ENCODE results near the gene LRRC38. TPM values are rescaled to one million over a fixed set of nuclear protein-coding genes. Genes with fewer than 3 reads are reported as not detected.

Gene LRRC38
- total RNA-seq, 1 donor, result not detected

DNA sequence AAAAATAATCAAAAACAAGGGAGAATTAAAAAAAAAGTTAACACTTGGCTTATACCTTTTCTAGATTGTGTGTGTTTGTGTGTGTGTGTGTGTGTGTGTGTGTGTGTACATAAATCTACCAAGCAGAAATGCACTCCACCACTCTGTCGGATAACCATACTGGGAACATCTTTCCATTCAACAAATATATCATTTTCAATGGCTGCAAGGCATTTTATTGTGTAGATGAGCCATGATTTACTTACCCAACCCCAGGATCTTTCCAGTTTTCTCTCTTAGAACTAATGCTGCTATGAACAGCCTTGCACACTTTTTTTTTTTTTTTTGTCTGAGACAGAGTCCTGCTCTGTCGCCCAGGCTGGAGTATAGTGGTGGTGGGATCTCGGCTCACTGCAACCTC is 25.8 kb downstream of the LRRC38 start:
- Histone ChIP-seq H4K20me1 (ENCODE audit: insufficient read depth, low read length) (no peaks in the 10 kb centered on the region), H3K9me3 (ENCODE audit: low read depth, low read length) (no peaks in the 10 kb centered on the region), H3K36me3 (ENCODE audit: insufficient read depth, low read length) (no peaks in the 10 kb centered on the region), H3K4me1 (ENCODE audit: insufficient read depth, low read length) (no peaks in the 10 kb centered on the region), H2AFZ (ENCODE audit: low read length) (no peak overlapping the region), H3K27me3 (ENCODE audit: insufficient read depth, low read length) (no peaks in the 10 kb centered on the region), H3K4me3 (ENCODE audit: insufficient read depth, low read length) (no peak overlapping the region), H3K4me2 (ENCODE audit: insufficient read depth, low read length) (no peak overlapping the region), H3K79me2 (ENCODE audit: insufficient read depth, low read length) (no peaks in the 10 kb centered on the region), H3K27ac (ENCODE audit: low read depth, low read length) (no peak overlapping the region)
- no peak for DNase-seq (ENCODE audit: insufficient read length, low spot score, missing footprints)
- TF ChIP-seq, protein P1, sequence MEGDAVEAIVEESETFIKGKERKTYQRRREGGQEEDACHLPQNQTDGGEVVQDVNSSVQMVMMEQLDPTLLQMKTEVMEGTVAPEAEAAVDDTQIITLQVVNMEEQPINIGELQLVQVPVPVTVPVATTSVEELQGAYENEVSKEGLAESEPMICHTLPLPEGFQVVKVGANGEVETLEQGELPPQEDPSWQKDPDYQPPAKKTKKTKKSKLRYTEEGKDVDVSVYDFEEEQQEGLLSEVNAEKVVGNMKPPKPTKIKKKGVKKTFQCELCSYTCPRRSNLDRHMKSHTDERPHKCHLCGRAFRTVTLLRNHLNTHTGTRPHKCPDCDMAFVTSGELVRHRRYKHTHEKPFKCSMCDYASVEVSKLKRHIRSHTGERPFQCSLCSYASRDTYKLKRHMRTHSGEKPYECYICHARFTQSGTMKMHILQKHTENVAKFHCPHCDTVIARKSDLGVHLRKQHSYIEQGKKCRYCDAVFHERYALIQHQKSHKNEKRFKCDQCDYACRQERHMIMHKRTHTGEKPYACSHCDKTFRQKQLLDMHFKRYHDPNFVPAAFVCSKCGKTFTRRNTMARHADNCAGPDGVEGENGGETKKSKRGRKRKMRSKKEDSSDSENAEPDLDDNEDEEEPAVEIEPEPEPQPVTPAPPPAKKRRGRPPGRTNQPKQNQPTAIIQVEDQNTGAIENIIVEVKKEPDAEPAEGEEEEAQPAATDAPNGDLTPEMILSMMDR (IDR thresholded peaks at IDR 0.05; ENCODE audit: extremely low read depth, low read depth, low read length), result no peak

DNA sequence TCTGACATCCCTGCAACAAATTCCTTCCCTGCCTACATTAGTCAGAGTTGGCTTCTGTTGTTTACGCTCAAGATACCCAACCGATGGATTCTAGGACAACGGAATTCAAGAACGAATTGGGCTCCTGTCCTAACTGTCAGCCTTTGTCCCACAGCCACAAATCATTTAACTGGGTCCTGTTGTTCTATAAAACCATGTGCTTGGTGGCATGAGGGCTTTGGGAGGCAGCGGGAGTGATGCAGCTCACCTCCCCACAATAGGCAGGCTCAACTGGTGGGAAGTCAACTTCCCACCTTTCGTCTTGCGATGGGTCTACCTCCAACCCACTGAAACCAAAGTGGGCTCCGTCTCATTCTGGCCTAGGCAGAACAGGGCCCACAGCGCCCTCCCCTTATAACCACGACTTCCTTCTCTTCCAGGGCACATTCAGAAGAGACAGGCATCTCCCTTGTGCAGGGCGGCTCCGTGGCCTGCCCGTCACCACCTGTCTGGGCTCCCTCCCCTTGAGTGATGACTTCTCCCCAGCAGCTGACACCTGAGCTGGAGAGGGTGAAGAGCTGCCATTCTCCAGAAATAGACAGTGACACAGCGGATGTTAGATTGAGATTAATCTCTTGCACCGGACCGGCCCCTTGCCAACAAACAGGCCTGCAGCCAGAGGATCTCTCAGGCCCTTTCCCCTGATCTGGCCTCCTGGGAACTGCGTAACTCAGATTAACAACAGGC is 26.5 kb downstream of the LRRC38 start:
- no peak overlapping the region for H3K4me2 ChIP-seq (ENCODE audit: insufficient read depth, low read length)
- no peaks in the 10 kb centered on the region for H3K4me1 ChIP-seq (ENCODE audit: insufficient read depth, low read length)
- H3K9me3 ChIP-seq (ENCODE audit: low read depth, low read length), result no peaks in the 10 kb centered on the region
- no peaks in the 10 kb centered on the region for H4K20me1 ChIP-seq (ENCODE audit: insufficient read depth, low read length)
- no peak overlapping the region for H2AFZ ChIP-seq (ENCODE audit: low read length)
- no peaks in the 10 kb centered on the region for H3K79me2 ChIP-seq (ENCODE audit: insufficient read depth, low read length)
- H3K4me3 ChIP-seq (ENCODE audit: insufficient read depth, low read length), result no peak overlapping the region
- no peak overlapping the region for H3K27ac ChIP-seq (ENCODE audit: low read depth, low read length)
- DNase-seq (ENCODE audit: insufficient read length, low spot score, missing footprints), result no peak
- TF ChIP-seq, protein P1 (IDR thresholded peaks at IDR 0.05; ENCODE audit: extremely low read depth, low read depth, low read length), result no peak
- no peaks in the 10 kb centered on the region for H3K27me3 ChIP-seq (ENCODE audit: insufficient read depth, low read length)
- H3K36me3 ChIP-seq (ENCODE audit: insufficient read depth, low read length), result no peaks in the 10 kb centered on the region

DNA sequence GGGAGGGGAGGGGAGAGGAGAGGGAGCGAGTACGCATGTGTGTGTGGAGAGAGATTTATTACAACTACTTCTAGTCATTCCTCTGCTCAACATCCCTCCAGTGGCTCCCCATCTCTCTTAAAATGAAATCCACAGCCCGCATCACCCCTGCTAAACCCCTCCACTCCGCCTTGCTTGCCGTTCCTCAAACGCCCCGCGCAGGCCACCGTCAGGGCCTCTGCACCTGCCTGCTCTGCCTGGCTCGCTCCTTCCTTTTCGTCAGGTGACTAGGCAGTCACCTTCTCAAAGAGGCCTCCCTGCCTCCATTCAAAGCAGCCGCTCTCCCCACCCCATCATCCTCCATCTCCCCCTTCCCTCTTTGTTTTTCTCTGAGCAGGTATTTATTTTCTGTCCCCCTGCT is 29.9 kb downstream of the LRRC38 start:
- H3K4me1 ChIP-seq (ENCODE audit: insufficient read depth, low read length), result no peaks in the 10 kb centered on the region
- TF ChIP-seq, protein P1 (IDR thresholded peaks at IDR 0.05; ENCODE audit: extremely low read depth, low read depth, low read length), result no peak
- H3K4me3 ChIP-seq (ENCODE audit: insufficient read depth, low read length), result no peak overlapping the region
- no peak overlapping the region for H3K27ac ChIP-seq (ENCODE audit: low read depth, low read length)
- no peaks in the 10 kb centered on the region for H3K36me3 ChIP-seq (ENCODE audit: insufficient read depth, low read length)
- H3K9me3 ChIP-seq (ENCODE audit: low read depth, low read length), result no peaks in the 10 kb centered on the region
- H4K20me1 ChIP-seq (ENCODE audit: insufficient read depth, low read length), result no peaks in the 10 kb centered on the region
- H3K79me2 ChIP-seq (ENCODE audit: insufficient read depth, low read length), result no peaks in the 10 kb centered on the region
- H3K4me2 ChIP-seq (ENCODE audit: insufficient read depth, low read length), result no peak overlapping the region
- no peak overlapping the region for H2AFZ ChIP-seq (ENCODE audit: low read length)
- DNase-seq (ENCODE audit: insufficient read length, low spot score, missing footprints), result no peak
- H3K27me3 ChIP-seq (ENCODE audit: insufficient read depth, low read length), result no peaks in the 10 kb centered on the region

DNA sequence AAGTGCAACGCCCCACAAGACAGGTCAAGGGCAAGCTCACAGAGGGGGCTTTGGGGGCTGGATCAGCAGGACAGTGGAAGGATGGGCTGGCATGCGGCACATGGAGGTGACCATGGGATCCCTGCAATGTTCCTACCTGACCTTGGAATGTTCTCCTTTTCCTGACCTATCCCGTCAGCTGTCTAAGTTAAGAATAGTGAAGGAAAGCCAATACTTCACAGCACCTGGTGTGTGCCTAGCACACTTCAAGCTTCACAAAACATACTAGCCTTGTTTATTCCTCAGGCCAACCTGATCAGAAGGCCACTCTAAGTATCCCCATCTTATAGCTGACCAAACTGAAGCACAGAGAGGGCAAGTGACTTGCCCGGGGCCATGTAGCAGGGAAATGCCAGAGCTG is 31.2 kb downstream of the LRRC38 start:
- no peak overlapping the region for H2AFZ ChIP-seq (ENCODE audit: low read length)
- H3K4me2 ChIP-seq (ENCODE audit: insufficient read depth, low read length), result no peak overlapping the region
- no peaks in the 10 kb centered on the region for H4K20me1 ChIP-seq (ENCODE audit: insufficient read depth, low read length)
- TF ChIP-seq, protein P1 (IDR thresholded peaks at IDR 0.05; ENCODE audit: extremely low read depth, low read depth, low read length), result no peak
- no peaks in the 10 kb centered on the region for H3K4me1 ChIP-seq (ENCODE audit: insufficient read depth, low read length)
- H3K36me3 ChIP-seq (ENCODE audit: insufficient read depth, low read length), result no peaks in the 10 kb centered on the region
- no peak overlapping the region for H3K27ac ChIP-seq (ENCODE audit: low read depth, low read length)
- no peaks in the 10 kb centered on the region for H3K9me3 ChIP-seq (ENCODE audit: low read depth, low read length)
- H3K27me3 ChIP-seq (ENCODE audit: insufficient read depth, low read length), result no peaks in the 10 kb centered on the region
- no peak for DNase-seq (ENCODE audit: insufficient read length, low spot score, missing footprints)
- H3K4me3 ChIP-seq (ENCODE audit: insufficient read depth, low read length), result no peak overlapping the region
- H3K79me2 ChIP-seq (ENCODE audit: insufficient read depth, low read length), result no peaks in the 10 kb centered on the region
